22Rv1 (cell line): Measurements from ENCODE around the gene TNXB.

Experiments used
- H3K27ac ChIP-seq: fragments of 450-650 bp; 2 replicates; pipeline ENCODE4 v1.5.1; 2017
- CTCF ChIP-seq: fragments of 450-650 bp; IDR thresholded peaks from 2 replicates; pipeline ENCODE4 v1.5.1; 2017; ENCODE audit warnings: mild to moderate bottlenecking
- ZFX ChIP-seq: fragments of 450-650 bp; IDR thresholded peaks from 2 replicates; pipeline ENCODE4 v1.6.1; 2017; ENCODE audit warnings: antibody characterized with exemption, borderline replicate concordance

The TNXB gene

GRCh38 chr6:32086661-32087573 lies 22.2 kb downstream of the TNXB start:
- no peak overlapping the region for H3K27ac ChIP-seq
- TF ChIP-seq CTCF (no peak), ZFX (no peak)

- no peak overlapping the region for H3K27ac ChIP-seq
- no peak for TF ChIP-seq ZFX
- no peak for TF ChIP-seq CTCF
These were observed 23.2 kb downstream of the TNXB start for GRCh38 chr6:32085759-32086459.

GRCh38 chr6:32084780-32085179 lies 24.4 kb downstream of the TNXB start:
- TF ChIP-seq CTCF: no peak
- no peak for TF ChIP-seq ZFX
- no peak overlapping the region for H3K27ac ChIP-seq

- no peak overlapping the region for H3K27ac ChIP-seq
These were observed 25.0 kb downstream of the TNXB start for GRCh38 chr6:32083812-32084768.

GRCh38 chr6:32082935-32083334 lies 26.2 kb downstream of the TNXB start:
- no peak overlapping the region for H3K27ac ChIP-seq
- TF ChIP-seq CTCF: no peak
- no peak for TF ChIP-seq ZFX

More at GRCh38 chr6:32083812-32084768, 25.0 kb downstream of the TNXB start:
- TF ChIP-seq CTCF: no peak
- no peak for TF ChIP-seq ZFX

GRCh38 chr6:32082478-32082877 lies 26.7 kb downstream of the TNXB start:
- TF ChIP-seq CTCF (no peak), ZFX (no peak)
- H3K27ac ChIP-seq: no peak overlapping the region
